Subcutaneous adipose tissue (tissue), 4 donors: Measurements from ENCODE around the gene IQCN. TPM values are rescaled to one million over a fixed set of nuclear protein-coding genes. Genes with fewer than 3 reads are reported as not detected.

Source experiments
- small RNA-seq: library from RNA; depleted of rRNA; stranded (forward); fragments of <200 nt; gene quantifications from one replicate; pipeline ENCODE3, GENCODE V24; 2016
- total RNA-seq, 4 donors: library from RNA; depleted of rRNA; stranded (reverse); fragments of >200 nt; gene quantifications; one replicate each; pipeline ENCODE4 v1.1.0, GENCODE V29; 2016
- TF ChIP-seq, protein P1 (sequence below): fragments of 450-650 bp; IDR thresholded peaks from one replicate; pipeline ENCODE4 v1.5.1; 2016; ENCODE audit warnings: low read depth, mild to moderate bottlenecking, control low read depth, antibody characterized with exemption, moderate library complexity

IQCN gene
- total RNA-seq, 4 donors from 2014 or later = 1.3 to 7.9 (median 3.0) TPM

- TF ChIP-seq, protein P1, sequence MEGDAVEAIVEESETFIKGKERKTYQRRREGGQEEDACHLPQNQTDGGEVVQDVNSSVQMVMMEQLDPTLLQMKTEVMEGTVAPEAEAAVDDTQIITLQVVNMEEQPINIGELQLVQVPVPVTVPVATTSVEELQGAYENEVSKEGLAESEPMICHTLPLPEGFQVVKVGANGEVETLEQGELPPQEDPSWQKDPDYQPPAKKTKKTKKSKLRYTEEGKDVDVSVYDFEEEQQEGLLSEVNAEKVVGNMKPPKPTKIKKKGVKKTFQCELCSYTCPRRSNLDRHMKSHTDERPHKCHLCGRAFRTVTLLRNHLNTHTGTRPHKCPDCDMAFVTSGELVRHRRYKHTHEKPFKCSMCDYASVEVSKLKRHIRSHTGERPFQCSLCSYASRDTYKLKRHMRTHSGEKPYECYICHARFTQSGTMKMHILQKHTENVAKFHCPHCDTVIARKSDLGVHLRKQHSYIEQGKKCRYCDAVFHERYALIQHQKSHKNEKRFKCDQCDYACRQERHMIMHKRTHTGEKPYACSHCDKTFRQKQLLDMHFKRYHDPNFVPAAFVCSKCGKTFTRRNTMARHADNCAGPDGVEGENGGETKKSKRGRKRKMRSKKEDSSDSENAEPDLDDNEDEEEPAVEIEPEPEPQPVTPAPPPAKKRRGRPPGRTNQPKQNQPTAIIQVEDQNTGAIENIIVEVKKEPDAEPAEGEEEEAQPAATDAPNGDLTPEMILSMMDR = no peak
Measured at GRCh38 chr19:18208098-18208951, 65.9 kb downstream of the IQCN start.

Small RNAs within 50 kb of the gene (small RNA-seq; reads per million reads assigned to genes)
- not detected for gene MIR3188
- gene RPL39P38 = not detected

Other genes starting within 250 kb of the IQCN start
- 1 to 10 TPM in 3 of 4 donors, under 1 TPM in 1; 0.49 to 4.8 (median 2.2) TPM for gene IL12RB1, start 187.5 kb downstream of the IQCN start, total RNA-seq
- gene MAST3, start 176.7 kb downstream of the IQCN start, total RNA-seq = 10 to 100 TPM in 1 of 4 donors, 1 to 10 TPM in 3; 5.1 to 12.2 (median 6.8) TPM
- 1 to 10 TPM; 4.7 to 10.0 (median 7.0) TPM for gene PIK3R2, start 121.3 kb downstream of the IQCN start, total RNA-seq
- 100 to 1,000 TPM in 2 of 4 donors, 10 to 100 TPM in 2; 47.8 to 934 (median 110) TPM for gene IFI30, start 100.6 kb downstream of the IQCN start, total RNA-seq
- 10 to 100 TPM; 11.3 to 15.8 (median 13.8) TPM for gene MPV17L2, start 81.2 kb downstream of the IQCN start, total RNA-seq
- gene RAB3A, start 70.4 kb downstream of the IQCN start, total RNA-seq = under 1 TPM in 1 of 4 donors, not detected in 3; 0.51 TPM
- gene PDE4C, start 48.0 kb downstream of the IQCN start, total RNA-seq = not detected
- 100 to 1,000 TPM; 101 to 314 (median 150) TPM for gene JUND, start 7.2 kb upstream of the IQCN start, total RNA-seq
- 10 to 100 TPM; 70.3 to 87.7 (median 81.4) TPM for gene LSM4, start 48.6 kb upstream of the IQCN start, total RNA-seq
- 10 to 100 TPM; 17.4 to 33.9 (median 22.6) TPM for gene PGPEP1, start 66.1 kb upstream of the IQCN start, total RNA-seq
- gene GDF15, start 111.7 kb upstream of the IQCN start, total RNA-seq = 10 to 100 TPM in 2 of 4 donors, 1 to 10 TPM in 2; 1.7 to 20.6 (median 8.4) TPM
- 10 to 100 TPM in 3 of 4 donors, 1 to 10 TPM in 1; 8.3 to 32.0 (median 18.7) TPM for gene LRRC25, start 123.2 kb upstream of the IQCN start, total RNA-seq
- gene SSBP4, start 144.9 kb upstream of the IQCN start, total RNA-seq = 10 to 100 TPM; 19.8 to 32.0 (median 23.1) TPM
- 10 to 100 TPM in 3 of 4 donors, 1 to 10 TPM in 1; 9.9 to 50.5 (median 11.4) TPM for gene ISYNA1, start 163.7 kb upstream of the IQCN start, total RNA-seq
- 10 to 100 TPM; 14.3 to 16.1 (median 15.3) TPM for gene ELL, start 247.6 kb upstream of the IQCN start, total RNA-seq